Stimulated activated CD4-positive, alpha-beta T cell treated with anti-CD3 and anti-CD28 coated beads, TNF-alpha, amount 100 ng/mL, for 48 hours (primary cell): ENCODE data around the gene MIEF2.
"Not testable (repeated sequence)": the region's sequence is repeated elsewhere in the genome, so short reads cannot be mapped to it uniquely, and the experiment has no call there.

Experiments used
- DNase-seq, 3 donors: peaks; one replicate each; pipeline ENCODE4 v3.0.0-alpha.2; 2020; ENCODE audit warnings: low read depth in 3 of 3

Gene MIEF2

GRCh38 chr17:18260332-18261145 lies at the start of gene MIEF2:
TSS of gene MIEF2 (plus strand) at chr17:18260662. CDS start at chr17:18262721, 2,059 bp downstream.
- DNase-seq = peak; percentile 87 to 91 (median 88)

- DNase-seq = no peak
Observed at GRCh38 chr17:18213666-18214270, 46.7 kb upstream of the MIEF2 start.

GRCh38 chr17:18216906-18217305 lies 43.6 kb upstream of the MIEF2 start:
- DNase-seq = not testable (repeated sequence)

GRCh38 chr17:18217412-18218015 lies 42.9 kb upstream of the MIEF2 start:
- DNase-seq = peak; percentile 55 to 64 (median 57)

GRCh38 chr17:18218756-18219415 lies 41.6 kb upstream of the MIEF2 start:
- DNase-seq = no peak

GRCh38 chr17:18224053-18224386 lies 36.4 kb upstream of the MIEF2 start:
- no peak for DNase-seq

GRCh38 chr17:18224387-18225120 lies 35.9 kb upstream of the MIEF2 start:
- no peak for DNase-seq

- peak; percentile 92 to 97 (median 95) for DNase-seq
Observed at GRCh38 chr17:18225121-18225641, 35.3 kb upstream of the MIEF2 start, which contains the start of gene LLGL1. TSS of gene LLGL1 (plus strand) at chr17:18225635. CDS start at chr17:18225683, 48 bp downstream.

GRCh38 chr17:18225642-18226283 lies 34.7 kb upstream of the MIEF2 start:
- DNase-seq = no peak

- DNase-seq = no peak
Observed at GRCh38 chr17:18226284-18226945, 34.0 kb upstream of the MIEF2 start.

GRCh38 chr17:18227635-18228034 lies 32.8 kb upstream of the MIEF2 start:
- no peak for DNase-seq

GRCh38 chr17:18228176-18228682 lies 32.2 kb upstream of the MIEF2 start:
- no peak for DNase-seq

GRCh38 chr17:18229254-18229653 lies 31.2 kb upstream of the MIEF2 start:
- DNase-seq = no peak

- no peak for DNase-seq
Observed at GRCh38 chr17:18229771-18230170, 30.7 kb upstream of the MIEF2 start.

- DNase-seq = no peak
Observed at GRCh38 chr17:18230288-18231141, 29.9 kb upstream of the MIEF2 start.

- no peak for DNase-seq
Observed at GRCh38 chr17:18231164-18231563, 29.3 kb upstream of the MIEF2 start.

- no peak for DNase-seq
Observed at GRCh38 chr17:18233803-18234518, 26.5 kb upstream of the MIEF2 start.

GRCh38 chr17:18234853-18235380 lies 25.5 kb upstream of the MIEF2 start:
- no peak for DNase-seq
